Fibroblast of pulmonary artery (primary cell): ENCODE results near the gene KLHL21.

ENCODE experiments used
- DNase-seq: peaks from one replicate; pipeline ENCODE4 v3.0.0-alpha.2; 2010; ENCODE audit warnings: low read depth
- H3K4me3 ChIP-seq: replicated peaks from 2 replicates; pipeline ENCODE4 v1.5.1; 2011; ENCODE audit warnings: low read depth, mild to moderate bottlenecking, control low read depth, low read length, moderate library complexity
- CTCF ChIP-seq: IDR thresholded peaks from 2 replicates; pipeline ENCODE4 v1.5.1; 2011; ENCODE audit warnings: mild to moderate bottlenecking, control low read depth, low read length, inconsistent platforms; ENCODE audit errors: missing control alignments

The KLHL21 gene

GRCh38 chr1:6597777-6598131 is 4.9 kb downstream of the KLHL21 start:
- H3K4me3 ChIP-seq: no peak overlapping the region
- DNase-seq: no peak

GRCh38 chr1:6596886-6597776 is 5.5 kb downstream of the KLHL21 start:
- TF ChIP-seq CTCF: no peak
- no peak for DNase-seq

More at GRCh38 chr1:6597777-6598131, 4.9 kb downstream of the KLHL21 start:
- no peak for TF ChIP-seq CTCF

GRCh38 chr1:6596351-6596750 is 6.3 kb downstream of the KLHL21 start:
- no peak for DNase-seq
- TF ChIP-seq CTCF: no peak
- H3K4me3 ChIP-seq: no peak overlapping the region

More at GRCh38 chr1:6596886-6597776, 5.5 kb downstream of the KLHL21 start:
- no peak overlapping the region for H3K4me3 ChIP-seq

- DNase-seq: no peak
- H3K4me3 ChIP-seq: no peak overlapping the region
- no peak for TF ChIP-seq CTCF
Observed at GRCh38 chr1:6594977-6595740, 7.5 kb downstream of the KLHL21 start.

GRCh38 chr1:6593810-6594209 is 8.9 kb downstream of the KLHL21 start:
- H3K4me3 ChIP-seq: no peak overlapping the region
- no peak for DNase-seq
- TF ChIP-seq CTCF: no peak

GRCh38 chr1:6592865-6593593 is 9.6 kb downstream of the KLHL21 start:
- TF ChIP-seq CTCF: no peak
- no peak overlapping the region for H3K4me3 ChIP-seq
- no peak for DNase-seq
